Skin epidermis (tissue), 12 donors: ENCODE data around the gene SIVA1.

ENCODE experiments used
- H3K27ac ChIP-seq, 21 experiments: fragments of 200-600 bp; sonication (generic) in 11 of 21; one replicate each; pipeline ENCODE4 v1.5.0; 2020; ENCODE audit warnings: mild to moderate bottlenecking in 3 of 21, inconsistent platforms in 2 of 21, moderate library complexity in 2 of 21
- H3K4me3 ChIP-seq, 7 experiments: fragments of 200-600 bp; sonication (generic) in 2 of 7; one replicate each; pipeline ENCODE4 v1.5.0; 2020; ENCODE audit warnings: inconsistent platforms in 2 of 7, mild to moderate bottlenecking in 2 of 7, moderate library complexity in 1 of 7

SIVA1 gene

GRCh38 chr14:104732931-104733681 lies 19.8 kb upstream of the SIVA1 start:
- no peak overlapping the region for H3K4me3 ChIP-seq
- peak overlapping the region in 6 of 21 experiments; percentile 6 to 55 (median 32) for H3K27ac ChIP-seq

GRCh38 chr14:104734051-104734587 lies 18.8 kb upstream of the SIVA1 start:
- H3K27ac ChIP-seq, result peak overlapping the region in 2 of 21 experiments; percentile 6 to 49
- H3K4me3 ChIP-seq, result no peak overlapping the region

DNA sequence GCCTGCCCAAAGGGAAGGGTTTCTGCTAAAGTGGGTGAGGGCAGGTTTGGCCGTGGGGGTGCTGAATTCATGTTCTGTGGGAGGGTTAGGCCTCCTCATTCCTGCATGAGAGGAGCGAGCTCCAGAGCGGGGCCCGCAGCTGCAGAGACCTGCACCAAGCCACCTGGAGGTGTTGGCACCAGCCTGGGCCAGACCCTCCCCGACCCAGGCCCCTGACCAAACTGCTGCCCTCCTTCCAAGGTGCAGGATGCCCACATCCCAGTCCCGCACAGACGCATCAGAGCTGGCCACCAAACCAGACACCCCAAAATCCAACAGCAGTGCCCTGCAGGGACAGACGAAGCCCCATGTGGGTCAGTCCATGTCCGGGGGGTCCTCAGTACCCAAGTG lies 18.4 kb upstream of the SIVA1 start:
- peak overlapping the region in 1 of 21 experiments; percentile 35 for H3K27ac ChIP-seq
- H3K4me3 ChIP-seq, result no peak overlapping the region

GRCh38 chr14:104734991-104735779 lies 17.8 kb upstream of the SIVA1 start:
- H3K4me3 ChIP-seq, result no peak overlapping the region
- H3K27ac ChIP-seq, result peak overlapping the region in 9 of 21 experiments; percentile 10 to 79 (median 61)

GRCh38 chr14:104735830-104736642 lies 16.9 kb upstream of the SIVA1 start:
- Histone ChIP-seq H3K27ac (peak overlapping the region in 12 of 21 experiments; percentile 10 to 79 (median 56)), H3K4me3 (no peak overlapping the region)

GRCh38 chr14:104738375-104739019 lies 14.4 kb upstream of the SIVA1 start:
- no peak overlapping the region for H3K27ac ChIP-seq
- H3K4me3 ChIP-seq, result no peak overlapping the region

DNA sequence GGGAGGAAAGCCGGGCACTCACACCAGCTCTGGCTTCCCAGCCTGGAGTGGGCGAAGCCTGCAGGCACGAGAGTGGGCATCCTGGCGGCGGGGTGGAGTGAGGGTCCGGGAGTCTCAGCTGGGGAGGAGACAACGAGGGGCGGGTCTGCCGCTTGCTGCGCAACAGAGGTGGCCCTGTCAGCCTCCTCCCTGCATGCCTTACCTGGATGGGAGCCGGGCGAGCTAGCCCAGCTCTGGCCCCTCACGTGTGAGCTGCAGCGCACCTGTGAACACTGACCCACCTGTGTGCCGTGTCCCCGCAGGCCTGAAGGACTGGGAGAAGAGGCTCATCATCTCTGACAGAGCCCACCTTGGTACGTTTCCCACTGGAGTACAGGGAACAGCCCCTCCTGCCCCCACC lies 13.9 kb upstream of the SIVA1 start:
- Histone ChIP-seq H3K4me3 (no peak overlapping the region), H3K27ac (no peak overlapping the region)

- Histone ChIP-seq H3K27ac (no peak overlapping the region), H3K4me3 (no peak overlapping the region)
These were observed 13.1 kb upstream of the SIVA1 start for GRCh38 chr14:104739546-104740516.

GRCh38 chr14:104741108-104741802 lies 11.7 kb upstream of the SIVA1 start:
- no peak overlapping the region for H3K4me3 ChIP-seq
- no peak overlapping the region for H3K27ac ChIP-seq

DNA sequence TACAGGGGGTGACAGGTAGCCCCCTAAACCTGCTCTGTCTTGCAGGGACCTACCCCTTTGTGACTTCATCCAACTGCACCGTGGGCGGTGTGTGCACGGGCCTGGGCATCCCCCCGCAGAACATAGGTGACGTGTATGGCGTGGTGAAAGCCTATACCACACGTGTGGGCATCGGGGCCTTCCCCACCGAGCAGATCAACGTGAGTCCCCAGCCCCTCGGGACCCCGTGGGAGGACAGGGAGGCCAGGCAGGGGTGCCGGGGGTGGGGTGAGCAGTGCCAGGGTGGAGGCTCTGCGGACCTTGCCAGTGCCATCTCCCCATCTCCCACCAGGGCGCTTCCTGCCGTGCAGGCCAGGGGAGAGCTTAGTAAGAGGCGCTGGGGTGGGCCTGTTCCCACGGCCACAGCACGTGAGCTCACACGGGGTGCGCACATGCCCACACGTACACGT lies 11.1 kb upstream of the SIVA1 start:
- H3K4me3 ChIP-seq, result no peak overlapping the region
- no peak overlapping the region for H3K27ac ChIP-seq

DNA sequence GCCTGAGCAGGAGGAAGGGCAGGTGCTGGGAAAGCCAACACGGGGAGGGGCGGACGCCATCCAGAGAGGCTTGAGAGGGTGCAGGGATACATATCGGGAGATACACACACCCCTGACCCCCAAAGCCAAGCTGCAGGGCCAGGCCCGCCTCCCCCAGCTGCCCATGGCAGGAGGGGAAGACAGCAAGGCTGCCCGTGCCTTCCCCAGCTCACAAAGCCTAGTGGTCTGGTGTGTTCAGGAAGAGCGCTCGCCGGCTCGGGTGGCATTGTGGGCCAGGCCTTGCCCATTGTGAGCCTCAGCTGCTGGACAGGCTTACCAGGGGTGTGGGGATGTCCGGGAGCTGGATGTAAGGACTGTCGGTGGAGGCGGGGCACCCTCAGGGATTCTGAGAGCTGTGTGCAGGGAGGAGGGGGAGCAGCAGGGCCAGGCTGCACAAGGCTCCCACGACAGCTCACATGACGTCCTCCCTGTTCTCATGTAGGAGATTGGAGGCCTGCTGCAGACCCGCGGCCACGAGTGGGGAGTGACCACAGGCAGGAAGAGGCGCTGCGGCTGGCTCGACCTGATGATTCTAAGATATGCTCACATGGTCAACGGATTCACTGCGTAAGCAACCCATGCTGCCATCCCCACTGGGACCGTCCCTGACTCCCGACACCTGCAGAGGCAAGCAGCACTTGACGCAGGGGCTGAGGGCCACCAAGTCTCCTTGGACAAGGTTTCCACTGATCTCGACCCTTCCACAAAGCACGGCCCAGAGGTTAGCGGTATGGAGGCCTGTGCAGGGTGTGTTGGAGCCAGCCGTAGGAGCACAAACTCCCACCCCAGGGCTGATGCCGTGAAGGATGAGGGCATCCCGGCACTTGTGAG lies 10.1 kb upstream of the SIVA1 start:
- no peak overlapping the region for H3K27ac ChIP-seq
- H3K4me3 ChIP-seq, result no peak overlapping the region

GRCh38 chr14:104743461-104744380 lies 9.2 kb upstream of the SIVA1 start:
- H3K4me3 ChIP-seq, result no peak overlapping the region
- no peak overlapping the region for H3K27ac ChIP-seq

- H3K4me3 ChIP-seq, result no peak overlapping the region
- H3K27ac ChIP-seq, result no peak overlapping the region
These were observed 8.5 kb upstream of the SIVA1 start for GRCh38 chr14:104744484-104744883.

DNA sequence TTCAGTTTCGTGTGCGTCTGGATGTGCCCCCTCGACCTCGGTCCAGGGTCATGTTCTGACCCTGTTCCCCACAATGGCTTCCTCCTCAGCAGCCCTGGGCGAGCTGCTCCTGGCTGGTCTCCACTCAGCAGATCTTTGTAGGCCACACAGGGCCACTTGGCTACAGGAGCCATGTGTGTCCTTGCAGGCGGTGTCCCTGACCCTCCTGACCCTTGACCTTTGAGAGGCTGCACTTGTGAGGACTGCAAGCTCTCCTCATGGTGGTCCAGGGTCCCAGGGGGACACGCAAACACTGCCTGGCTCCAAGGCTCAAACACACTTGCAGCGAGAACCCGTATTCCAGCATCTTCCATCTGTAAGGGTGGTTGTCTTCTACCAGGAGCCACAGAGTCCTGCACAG lies 7.5 kb upstream of the SIVA1 start:
- H3K27ac ChIP-seq, result no peak overlapping the region
- H3K4me3 ChIP-seq, result no peak overlapping the region

- Histone ChIP-seq H3K27ac (peak overlapping the region in 9 of 21 experiments; percentile 4 to 60 (median 35)), H3K4me3 (no peak overlapping the region)
These were observed 6.8 kb upstream of the SIVA1 start for GRCh38 chr14:104746071-104746545.
